Duodenal mucosa (tissue), 2 donors: ENCODE data around the gene HSPA4.

Experiments
- H3K27ac ChIP-seq: one replicate; pipeline ENCODE4 v1.7.0; 2013; ENCODE audit warnings: low read depth, low read length
- H3K27me3 ChIP-seq, 2 donors: one replicate each; pipeline ENCODE4 v1.7.0; 2013; ENCODE audit warnings: low read length in 2 of 2, control low read depth in 1 of 2; ENCODE audit not compliant: insufficient read depth in 2 of 2, control insufficient read depth in 1 of 2
- H3K36me3 ChIP-seq, 2 donors: one replicate each; pipeline ENCODE4 v1.7.0; 2013; ENCODE audit warnings: low read length in 2 of 2, control low read depth in 1 of 2; ENCODE audit not compliant: insufficient read depth in 2 of 2, control insufficient read depth in 1 of 2
- H3K4me1 ChIP-seq, 2 donors: one replicate each; pipeline ENCODE4 v1.7.0; 2013; ENCODE audit warnings: low read length in 2 of 2, control low read depth in 1 of 2; ENCODE audit not compliant: insufficient read depth in 2 of 2, control insufficient read depth in 1 of 2
- H3K4me3 ChIP-seq, 2 donors: one replicate each; pipeline ENCODE4 v1.7.0; 2013; ENCODE audit warnings: low read length in 2 of 2, low read depth in 1 of 2
- H3K9ac ChIP-seq, 2 donors: one replicate each; pipeline ENCODE4 v1.7.0; 2013; ENCODE audit warnings: low read length in 2 of 2, low read depth in 1 of 2
- H3K9me3 ChIP-seq, 2 donors: one replicate each; pipeline ENCODE4 v1.7.0; 2013; ENCODE audit warnings: low read length in 2 of 2, control low read depth in 1 of 2; ENCODE audit not compliant: control insufficient read depth in 1 of 2

Gene HSPA4

GRCh38 chr5:133147815-133148567 lies 96.2 kb downstream of the HSPA4 start:
- Histone ChIP-seq H3K9ac (no peak overlapping the region), H3K27ac (no peak overlapping the region), H3K9me3 (no peaks in the 10 kb centered on the region), H3K27me3 (no peaks in the 10 kb centered on the region), H3K4me3 (no peak overlapping the region), H3K4me1 (no peaks in the 10 kb centered on the region), H3K36me3 (no peaks in the 10 kb centered on the region)

GRCh38 chr5:133149345-133149744 lies 97.5 kb downstream of the HSPA4 start:
- no peaks in the 10 kb centered on the region for H3K36me3 ChIP-seq
- no peak overlapping the region for H3K27ac ChIP-seq
- H3K9me3 ChIP-seq, result no peaks in the 10 kb centered on the region
- no peak overlapping the region for H3K4me3 ChIP-seq
- no peaks in the 10 kb centered on the region for H3K27me3 ChIP-seq
- no peaks in the 10 kb centered on the region for H3K4me1 ChIP-seq
- H3K9ac ChIP-seq, result no peak overlapping the region

DNA sequence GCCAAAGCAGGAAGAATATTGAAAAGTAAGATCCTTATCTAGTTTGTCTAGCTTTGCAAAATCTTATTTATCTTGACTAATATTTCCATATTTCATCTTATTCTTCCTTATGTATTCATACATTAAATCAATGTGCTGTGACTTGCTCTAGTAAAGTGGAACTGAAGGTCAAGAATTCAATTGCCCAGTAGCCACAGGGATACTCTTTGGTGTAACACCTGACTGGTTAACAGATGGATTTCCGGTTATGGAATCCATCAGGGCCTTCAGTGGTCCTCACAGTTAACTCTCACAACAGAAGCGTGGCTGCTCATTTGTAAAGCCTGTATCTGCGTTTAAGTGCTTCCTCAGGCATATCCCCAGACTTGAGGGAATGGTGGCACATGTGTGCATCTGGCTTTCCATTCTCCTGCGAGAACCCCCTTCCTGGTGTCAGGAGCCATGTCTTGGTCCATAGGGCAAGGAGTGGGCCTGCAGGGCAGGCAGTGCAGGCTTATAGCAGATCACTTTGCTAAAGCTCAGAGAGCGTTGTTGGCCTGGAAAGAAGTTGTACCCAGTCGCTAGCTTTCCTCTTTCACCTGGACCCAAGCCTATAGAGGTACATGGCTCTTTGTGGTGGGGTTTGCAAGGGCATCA lies 99.2 kb downstream of the HSPA4 start:
- H3K4me1 ChIP-seq, result no peaks in the 10 kb centered on the region
- H3K27ac ChIP-seq, result no peak overlapping the region
- no peak overlapping the region for H3K9ac ChIP-seq
- no peaks in the 10 kb centered on the region for H3K36me3 ChIP-seq
- H3K4me3 ChIP-seq, result no peak overlapping the region
- H3K9me3 ChIP-seq, result no peaks in the 10 kb centered on the region
- H3K27me3 ChIP-seq, result no peaks in the 10 kb centered on the region

DNA sequence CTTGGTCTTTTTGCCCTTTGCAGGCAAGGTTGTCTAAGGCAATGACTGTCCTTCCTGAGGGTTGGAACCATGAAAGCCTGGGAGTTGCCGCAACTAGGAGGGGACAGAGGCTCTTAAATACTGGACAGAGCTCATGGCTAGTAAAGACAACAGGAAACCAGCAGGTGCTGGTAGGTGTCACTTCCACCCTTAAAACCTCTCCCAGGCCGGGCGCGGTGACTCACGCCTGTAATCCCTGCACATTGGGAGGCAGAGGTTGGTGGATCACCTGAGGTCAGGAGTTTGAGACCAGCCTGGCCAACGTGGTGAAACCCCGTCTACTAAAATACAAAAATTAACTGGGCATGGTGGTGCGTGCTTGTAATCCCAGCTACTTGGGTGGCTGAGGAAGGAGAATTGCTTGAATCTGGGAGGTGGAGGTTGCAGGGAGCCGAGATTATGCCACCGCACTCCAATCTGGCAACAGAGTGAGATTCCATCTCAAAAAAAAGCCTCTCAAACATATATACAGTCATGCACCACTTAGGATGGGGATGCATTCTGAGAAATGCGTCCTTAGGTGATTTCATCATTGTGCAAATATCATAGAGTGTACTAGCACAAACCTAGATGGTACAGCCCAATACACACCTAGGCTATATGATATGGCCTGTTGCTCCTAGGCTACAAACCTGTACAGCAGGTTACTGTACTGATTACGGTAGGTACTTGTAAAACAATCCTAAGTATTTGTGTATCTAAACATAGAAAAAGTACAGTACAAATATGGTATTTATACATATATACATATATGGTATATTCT lies 102.7 kb downstream of the HSPA4 start:
- no peaks in the 10 kb centered on the region for H3K27me3 ChIP-seq
- no peak overlapping the region for H3K4me3 ChIP-seq
- H3K27ac ChIP-seq, result no peak overlapping the region
- no peaks in the 10 kb centered on the region for H3K9me3 ChIP-seq
- no peaks in the 10 kb centered on the region for H3K36me3 ChIP-seq
- no peaks in the 10 kb centered on the region for H3K4me1 ChIP-seq
- no peak overlapping the region for H3K9ac ChIP-seq

DNA sequence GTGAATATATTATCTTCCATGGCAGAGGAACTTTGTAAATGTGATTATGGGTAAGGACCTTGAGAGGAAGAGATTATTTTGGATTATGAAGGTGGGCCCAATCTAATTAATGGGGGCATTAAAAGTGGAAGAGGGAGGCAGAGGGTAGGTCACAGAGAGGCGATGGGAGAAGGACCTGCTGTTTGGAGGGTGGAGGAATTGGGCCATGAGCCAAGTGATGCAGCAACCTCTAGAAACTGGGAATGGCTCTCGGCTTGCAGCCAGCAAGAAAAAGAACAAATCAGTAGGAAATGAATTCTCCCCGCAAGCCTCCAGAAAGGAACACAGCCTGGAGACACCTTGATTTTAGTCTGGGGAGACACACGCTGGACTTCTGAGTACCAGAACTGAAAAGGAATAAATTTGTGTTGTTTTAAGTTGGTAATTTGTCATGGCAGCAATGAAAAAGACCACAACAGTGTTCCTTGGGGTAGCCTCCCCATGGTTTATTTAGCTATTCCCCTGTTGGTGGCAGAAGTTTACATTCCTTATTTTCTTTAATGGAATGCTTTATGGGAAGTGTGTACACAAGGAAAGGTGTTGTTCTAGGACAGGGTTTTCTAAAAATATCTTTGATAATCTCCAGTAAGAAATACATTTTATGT lies 103.6 kb downstream of the HSPA4 start:
- no peak overlapping the region for H3K4me3 ChIP-seq
- no peaks in the 10 kb centered on the region for H3K27me3 ChIP-seq
- no peaks in the 10 kb centered on the region for H3K4me1 ChIP-seq
- no peaks in the 10 kb centered on the region for H3K36me3 ChIP-seq
- H3K9ac ChIP-seq, result no peak overlapping the region
- no peaks in the 10 kb centered on the region for H3K9me3 ChIP-seq
- no peak overlapping the region for H3K27ac ChIP-seq
